Liver (tissue), 9 donors: ENCODE results near the gene PLA2G4D. TPM values are rescaled to one million over a fixed set of nuclear protein-coding genes. Genes with fewer than 3 reads are reported as not detected.

ENCODE experiments used
- DNase-seq: peaks from one replicate; pipeline ENCODE4 v3.0.0-alpha.2; 2017; ENCODE audit warnings: low spot score
- H3K27ac ChIP-seq, 2 donors: one replicate each; pipeline ENCODE4 v1.7.0; 2013; ENCODE audit warnings: inconsistent platforms in 2 of 2, low read length in 2 of 2, control low read depth in 1 of 2, low read depth in 1 of 2, mild to moderate bottlenecking in 1 of 2
- H3K27me3 ChIP-seq, 4 donors: one replicate each; pipeline versions ENCODE4 v1.6.1 to v1.7.0; 2013; ENCODE audit warnings: low read length in 3 of 4, inconsistent platforms in 1 of 4, mild to moderate bottlenecking in 1 of 4, moderate library complexity in 1 of 4; ENCODE audit not compliant: control insufficient read depth in 4 of 4, insufficient read depth in 4 of 4
- H3K36me3 ChIP-seq, 4 donors: one replicate each; pipeline versions ENCODE4 v1.6.1 to v1.7.0; 2013; ENCODE audit warnings: low read length in 3 of 4, mild to moderate bottlenecking in 3 of 4, low read depth in 1 of 4, moderate library complexity in 1 of 4; ENCODE audit not compliant: control insufficient read depth in 4 of 4, insufficient read depth in 3 of 4
- H3K4me1 ChIP-seq, 4 donors: one replicate each; pipeline versions ENCODE4 v1.6.1 to v1.7.0; 2013; ENCODE audit warnings: low read length in 3 of 4, mild to moderate bottlenecking in 3 of 4, moderate library complexity in 1 of 4; ENCODE audit not compliant: control insufficient read depth in 4 of 4, insufficient read depth in 4 of 4
- H3K4me3 ChIP-seq, 3 donors: one replicate each; pipeline versions ENCODE4 v1.6.1 to v1.7.0; 2013; ENCODE audit warnings: low read length in 3 of 3, control low read depth in 1 of 3, low read depth in 1 of 3, mild to moderate bottlenecking in 1 of 3
- H3K9ac ChIP-seq, 2 donors: one replicate each; pipeline ENCODE4 v1.7.0; 2013; ENCODE audit warnings: low read length in 2 of 2, mild to moderate bottlenecking in 2 of 2, moderate library complexity in 2 of 2, control low read depth in 1 of 2, low read depth in 1 of 2
- H3K9me3 ChIP-seq, 4 donors: one replicate each; pipeline versions ENCODE4 v1.6.1 to v1.7.0; 2013; ENCODE audit warnings: low read length in 3 of 4; ENCODE audit not compliant: control insufficient read depth in 4 of 4
- ATF3 ChIP-seq: IDR thresholded peaks from 2 replicates; pipeline ENCODE4 v1.6.1; 2016; ENCODE audit warnings: antibody characterized with exemption
- CTCF ChIP-seq: fragments of 150-350 bp; IDR thresholded peaks from 2 replicates; pipeline ENCODE4 v1.5.1; 2017; ENCODE audit warnings: improper control_type of control experiment, low read depth, low read length; ENCODE audit not compliant: missing input control
- EGR1 ChIP-seq, 2 donors: IDR thresholded peaks; 2 replicates each; pipeline ENCODE4 v1.6.1; 2016 to 2018; ENCODE audit warnings: antibody characterized with exemption in 2 of 2, low read depth in 2 of 2
- FOXA1 ChIP-seq: IDR thresholded peaks from 2 replicates; pipeline ENCODE4 v1.6.1; 2016; ENCODE audit warnings: antibody characterized with exemption
- FOXA2 ChIP-seq: IDR thresholded peaks from 2 replicates; pipeline ENCODE4 v1.6.1; 2016; ENCODE audit warnings: antibody characterized with exemption
- GABPA ChIP-seq, 2 donors: IDR thresholded peaks in 1 of 2; conservative IDR thresholded peaks in 1 of 2; 2 replicates each; pipeline ENCODE4 v1.6.1; 2016; ENCODE audit warnings: antibody characterized with exemption in 2 of 2, mild to moderate bottlenecking in 1 of 2, moderate library complexity in 1 of 2
- HNF4A ChIP-seq, 2 donors: conservative IDR thresholded peaks; 2 replicates each; pipeline ENCODE4 v1.6.1; 2016; ENCODE audit warnings: antibody characterized with exemption in 2 of 2, mild to moderate bottlenecking in 2 of 2
- HNF4G ChIP-seq: IDR thresholded peaks from 2 replicates; pipeline ENCODE4 v1.6.1; 2016; ENCODE audit warnings: antibody characterized with exemption
- JUND ChIP-seq, 2 donors: IDR thresholded peaks; 2 replicates each; pipeline ENCODE4 v1.6.1; 2016; ENCODE audit warnings: antibody characterized with exemption in 2 of 2
- MAX ChIP-seq: IDR thresholded peaks from 2 replicates; pipeline ENCODE4 v1.6.1; 2016; ENCODE audit warnings: antibody characterized with exemption
- NR2F2 ChIP-seq: IDR thresholded peaks from 2 replicates; pipeline ENCODE4 v1.6.1; 2016; ENCODE audit warnings: antibody characterized with exemption
- RAD21 ChIP-seq, 2 donors: IDR thresholded peaks; 2 replicates each; pipeline ENCODE4 v1.6.1; 2016; ENCODE audit warnings: antibody characterized with exemption in 2 of 2, mild to moderate bottlenecking in 2 of 2
- REST ChIP-seq: IDR thresholded peaks from 2 replicates; pipeline ENCODE4 v1.6.1; 2016; ENCODE audit warnings: antibody characterized with exemption, mild to moderate bottlenecking
- RXRA ChIP-seq, 2 donors: IDR thresholded peaks; 2 replicates each; pipeline ENCODE4 v1.6.1; 2017 to 2018; ENCODE audit warnings: antibody characterized with exemption in 2 of 2, mild to moderate bottlenecking in 1 of 2
- SP1 ChIP-seq: IDR thresholded peaks from 2 replicates; pipeline ENCODE4 v1.6.1; 2018; ENCODE audit warnings: antibody characterized with exemption, mild to moderate bottlenecking
- TAF1 ChIP-seq: conservative IDR thresholded peaks from 2 replicates; pipeline ENCODE4 v1.6.1; 2016; ENCODE audit warnings: antibody characterized with exemption, mild to moderate bottlenecking
- YY1 ChIP-seq: IDR thresholded peaks from 2 replicates; pipeline ENCODE4 v1.6.1; 2016; ENCODE audit warnings: antibody characterized with exemption, mild to moderate bottlenecking
- ZBTB33 ChIP-seq: IDR thresholded peaks from 2 replicates; pipeline ENCODE4 v1.6.1; 2016; ENCODE audit warnings: antibody characterized with exemption
- WGBS: extraction: QIAGEN DNeasy Blood & Tissue Kit; methylation state at CpG from one replicate; pipeline ENCODE4 v1.1.7; 2013; 5-methylcytosine and 5-hydroxymethylcytosine counted together
- polyA plus RNA-seq, 2 donors: library from polyadenylated mRNA; stranded (reverse) in 1 of 2; unstranded in 1 of 2; fragments of 200-250 nt in 1 of 2; fragments of >200 nt in 1 of 2; fragmentation: Nextera tagmentation in 1 of 2; extraction: Ambion mirVana in 1 of 2; gene quantifications; one replicate each; pipeline versions ENCODE4 v1.2.1 to v1.2.3, GENCODE V29; 2013 to 2015
- total RNA-seq, 2 donors: library from RNA; depleted of rRNA; stranded (reverse); fragments of >200 nt; gene quantifications; one replicate each; pipeline ENCODE4 v1.2.3, GENCODE V29; 2014
- donor health status: healthy.
- donor health status: healthy.
- donor health status: healthy.
- donor health status: healthy.
- donor health status: healthy.

PLA2G4D gene
- total and polyA plus RNA-seq, 4 donors, result not detected

- H3K4me1 ChIP-seq, result peaks cover 0 to 1% (median 0%) of the 10 kb centered on the region in 4 donors
- 96% methylated on average over 1 of the region's 1 CpG for WGBS
- TF ChIP-seq GABPA (IDR thresholded peaks at IDR 0.05 in 1 of 2, conservative IDR thresholded peaks at IDR 0.05 in 1 of 2), result no peak
- no peak for TF ChIP-seq MAX
- TF ChIP-seq NR2F2, result no peak
- TF ChIP-seq FOXA2, result no peak
- no peak for TF ChIP-seq EGR1 (IDR thresholded peaks at IDR 0.05; ENCODE audit: low read depth in 2 of 2)
- TF ChIP-seq ATF3, result no peak
- TF ChIP-seq FOXA1, result no peak
- no peak for TF ChIP-seq TAF1
- TF ChIP-seq RAD21 (IDR thresholded peaks at IDR 0.05), result no peak
- no peak for TF ChIP-seq CTCF
- no peak for TF ChIP-seq HNF4G
- no peak for TF ChIP-seq ZBTB33
- TF ChIP-seq HNF4A (conservative IDR thresholded peaks at IDR 0.05), result no peak
- no peak for TF ChIP-seq JUND (IDR thresholded peaks at IDR 0.05)
- no peak for TF ChIP-seq YY1
- TF ChIP-seq REST, result no peak
- no peak for TF ChIP-seq RXRA (IDR thresholded peaks at IDR 0.05)
- no peak for TF ChIP-seq SP1
- no peak overlapping the region for H3K9ac ChIP-seq
- no peaks in the 10 kb centered on the region for H3K27me3 ChIP-seq
- H3K27ac ChIP-seq, result no peak overlapping the region
- H3K36me3 ChIP-seq, result no peaks in the 10 kb centered on the region
- no peak for DNase-seq
- H3K4me3 ChIP-seq, result no peak overlapping the region
- peaks cover 0 to 7% (median 4%) of the 10 kb centered on the region in 4 donors for H3K9me3 ChIP-seq
Measured at GRCh38 chr15:42135351-42135750, 41.0 kb upstream of the PLA2G4D start.
